Endodermal cell (in vitro differentiated cells): ENCODE results near the gene MYORG. TPM values are rescaled to one million over a fixed set of nuclear protein-coding genes. Genes with fewer than 3 reads are reported as not detected.
A peak's percentile ranks its signal among the peaks of the same experiment; 100 is the strongest.

Experiments
- DNase-seq: peaks from one replicate; pipeline ENCODE4 v3.0.0-alpha.2; 2017
- H3K27ac ChIP-seq: 2 replicates; pipeline ENCODE4 v1.5.1; 2013; ENCODE audit warnings: mild to moderate bottlenecking, low read depth, low read length, moderate library complexity
- H3K27me3 ChIP-seq: 2 replicates; pipeline ENCODE4 v1.6.1; 2013; ENCODE audit warnings: mild to moderate bottlenecking, low read length, moderate library complexity; ENCODE audit not compliant: insufficient read depth, control insufficient read depth, poor library complexity, severe bottlenecking
- H3K36me3 ChIP-seq: 2 replicates; pipeline ENCODE4 v1.7.0; 2013; ENCODE audit warnings: mild to moderate bottlenecking, low read length, moderate library complexity; ENCODE audit not compliant: control insufficient read depth, insufficient read depth
- H3K4me1 ChIP-seq: one replicate; pipeline ENCODE4 v1.7.0; 2013; ENCODE audit warnings: low read length; ENCODE audit not compliant: control insufficient read depth, insufficient read depth
- H3K4me3 ChIP-seq: 2 replicates; pipeline ENCODE4 v1.5.1; 2013; ENCODE audit warnings: mild to moderate bottlenecking, low read length, moderate library complexity
- H3K9ac ChIP-seq: 2 replicates; pipeline ENCODE4 v1.6.1; 2013; ENCODE audit warnings: mild to moderate bottlenecking, low read length, moderate library complexity; ENCODE audit not compliant: poor library complexity, severe bottlenecking; ENCODE audit errors: extremely low read depth
- H3K9me3 ChIP-seq: 2 replicates; pipeline ENCODE4 v1.6.1; 2013; ENCODE audit warnings: mild to moderate bottlenecking, low read length, moderate library complexity; ENCODE audit not compliant: control insufficient read depth
- H3K27ac Mint-ChIP-seq: 2 replicates; pipeline ENCODE4 v1.8.0; 2020; ENCODE audit warnings: mixed read lengths
- H3K27me3 Mint-ChIP-seq: 2 replicates; pipeline ENCODE4 v1.8.0; 2021; ENCODE audit warnings: mild to moderate bottlenecking, mixed read lengths; ENCODE audit not compliant: insufficient read depth
- H3K36me3 Mint-ChIP-seq: 2 replicates; pipeline ENCODE4 v1.8.0; 2020; ENCODE audit warnings: low read depth, mixed read lengths
- H3K4me1 Mint-ChIP-seq: 2 replicates; pipeline ENCODE4 v1.8.0; 2020; ENCODE audit warnings: mixed read lengths
- H3K4me3 Mint-ChIP-seq: 2 replicates; pipeline ENCODE4 v1.8.0; 2020; ENCODE audit warnings: mild to moderate bottlenecking, moderate library complexity, mixed read lengths
- H3K9me3 Mint-ChIP-seq: 2 replicates; pipeline ENCODE4 v1.8.0; 2020; ENCODE audit warnings: mild to moderate bottlenecking, mixed read lengths
- CTCF ChIP-seq: fragments of 200-600 bp; sonication (generic); conservative IDR thresholded peaks from 2 replicates; pipeline ENCODE4 v1.5.0; 2021; ENCODE audit warnings: antibody characterized with exemption, mild to moderate bottlenecking
- WGBS, 2 experiments: methylation state at CpG; one replicate each; pipeline versions ENCODE4 v1.1.5 to v1.1.7; 2013; ENCODE audit warnings: missing lambda C conversion rate in 2 of 2, mixed read lengths in 1 of 2; ENCODE audit not compliant: insufficient coverage in 1 of 2, insufficient read length in 1 of 2; 5-methylcytosine and 5-hydroxymethylcytosine counted together
- total RNA-seq, 2 donors: library from RNA; stranded (reverse); fragmentation: NEBNext Ultra II Directional in 1 of 2; extraction: Animal tissue kit (Norgen Biotek cat#: 25700) in 1 of 2; gene quantifications; 2 replicates in 1 of 2; 3 replicates in 1 of 2; pipeline ENCODE4 v1.2.1, GENCODE V29; 2021

The MYORG gene
- total RNA-seq, 2 donors from 2014 or later: 56.7 to 58.8 TPM

- TF ChIP-seq CTCF: no peak
- no peak overlapping the region for H3K9ac ChIP-seq
- H3K4me1 Mint-ChIP-seq: peaks cover 18% of the 10 kb centered on the region
- peak; percentile 71 for DNase-seq
- H3K27me3 ChIP-seq: no peaks in the 10 kb centered on the region
- no peaks in the 10 kb centered on the region for H3K27me3 Mint-ChIP-seq
- H3K36me3 Mint-ChIP-seq: peaks cover 62% of the 10 kb centered on the region
- H3K4me3 ChIP-seq: no peak overlapping the region
- peaks cover 61% of the 10 kb centered on the region for H3K36me3 ChIP-seq
- peaks cover 39% of the 10 kb centered on the region for H3K9me3 ChIP-seq
- peak overlapping the region; percentile 35 for H3K27ac Mint-ChIP-seq
- H3K27ac ChIP-seq: no peak overlapping the region
- H3K4me3 Mint-ChIP-seq: no peak overlapping the region
- H3K4me1 ChIP-seq: no peaks in the 10 kb centered on the region
- H3K9me3 Mint-ChIP-seq: peaks cover 52% of the 10 kb centered on the region
- WGBS, 2 experiments: 97% methylated on average over 27 to 41 of the region's 41 CpGs
These were observed 4.2 kb downstream of the MYORG start for GRCh38 chr9:34372467-34373011.

- H3K4me1 Mint-ChIP-seq: peaks cover 18% of the 10 kb centered on the region
- peaks cover 44% of the 10 kb centered on the region for H3K9me3 ChIP-seq
- H3K4me3 ChIP-seq: no peak overlapping the region
- no peak for TF ChIP-seq CTCF
- 96 to 97% methylated on average over 51 to 60 of the region's 60 CpGs for WGBS, 2 experiments
- no peak overlapping the region for H3K27ac ChIP-seq
- no peak for DNase-seq
- no peak overlapping the region for H3K4me3 Mint-ChIP-seq
- H3K9ac ChIP-seq: no peak overlapping the region
- H3K4me1 ChIP-seq: no peaks in the 10 kb centered on the region
- H3K27ac Mint-ChIP-seq: no peak overlapping the region
- peaks cover 58% of the 10 kb centered on the region for H3K9me3 Mint-ChIP-seq
- H3K27me3 ChIP-seq: no peaks in the 10 kb centered on the region
- H3K27me3 Mint-ChIP-seq: no peaks in the 10 kb centered on the region
- H3K36me3 ChIP-seq: peaks cover 66% of the 10 kb centered on the region
- peaks cover 68% of the 10 kb centered on the region for H3K36me3 Mint-ChIP-seq
These were observed 4.7 kb downstream of the MYORG start for GRCh38 chr9:34371886-34372466.

GRCh38 chr9:34370970-34371880 lies 5.5 kb downstream of the MYORG start:
- TF ChIP-seq CTCF: no peak
- no peaks in the 10 kb centered on the region for H3K27me3 ChIP-seq
- no peak overlapping the region for H3K9ac ChIP-seq
- H3K27ac ChIP-seq: no peak overlapping the region
- Mint-ChIP-seq H3K36me3 (peaks cover 76% of the 10 kb centered on the region), H3K4me3 (no peak overlapping the region), H3K27ac (no peak overlapping the region), H3K4me1 (peaks cover 18% of the 10 kb centered on the region), H3K27me3 (no peaks in the 10 kb centered on the region), H3K9me3 (peaks cover 63% of the 10 kb centered on the region)
- peaks cover 72% of the 10 kb centered on the region for H3K36me3 ChIP-seq
- DNase-seq: no peak
- H3K9me3 ChIP-seq: peaks cover 52% of the 10 kb centered on the region
- WGBS, 2 experiments: 97 to 98% methylated on average over 98 to 105 of the region's 105 CpGs
- no peaks in the 10 kb centered on the region for H3K4me1 ChIP-seq
- H3K4me3 ChIP-seq: no peak overlapping the region
